NCI-H187 (cell line): ENCODE data around the gene ANKRD27.
"Not testable (repeated sequence)": the region's sequence is repeated elsewhere in the genome, so short reads cannot be mapped to it uniquely, and the experiment has no call there.

Experiments
- DNase-seq, 2 experiments: peaks; one replicate each; lab custom pipeline; 2025; lab: John Stamatoyannopoulos, UW

ANKRD27 gene

DNA sequence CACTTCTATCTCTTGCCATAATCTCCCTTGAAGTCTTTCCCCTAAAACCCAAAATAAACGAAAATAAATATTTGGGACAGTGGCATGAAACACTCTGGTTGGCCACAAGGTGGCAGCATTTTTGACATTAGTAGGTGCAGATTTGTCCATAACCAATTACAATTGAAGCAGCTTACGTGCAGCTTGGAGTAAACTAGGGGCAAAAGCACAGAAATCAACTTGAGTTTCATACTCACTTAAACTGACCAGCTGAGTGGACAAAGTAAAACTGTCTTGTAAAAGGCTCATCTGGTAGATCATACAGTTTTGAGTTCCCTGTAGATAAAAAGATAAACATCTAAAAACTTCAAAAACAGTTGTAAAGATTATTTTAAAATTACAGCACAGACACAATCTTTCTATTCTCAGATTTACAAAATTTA lies 75.2 kb downstream of the ANKRD27 start:
- peak in 1 of 2 experiments; percentile 45 for DNase-seq

DNA sequence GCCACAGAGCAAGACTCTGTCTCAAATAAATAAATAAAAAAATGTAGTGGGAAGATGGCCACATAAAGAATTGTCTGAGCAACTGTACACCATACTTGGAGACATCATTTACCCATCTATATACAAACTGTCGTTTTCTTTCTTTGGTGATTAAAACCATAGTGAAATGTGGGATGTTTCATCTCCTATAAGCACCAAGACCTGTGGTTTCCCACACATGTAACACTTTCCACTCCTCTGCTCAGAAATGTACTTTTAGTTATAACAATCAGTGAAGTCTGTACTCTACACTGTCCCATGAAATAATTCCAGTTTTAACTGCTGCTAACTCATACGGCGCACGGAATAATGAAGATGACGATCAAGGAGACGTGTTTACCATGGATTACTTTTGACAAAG lies 75.7 kb downstream of the ANKRD27 start:
- DNase-seq, result no peak

DNA sequence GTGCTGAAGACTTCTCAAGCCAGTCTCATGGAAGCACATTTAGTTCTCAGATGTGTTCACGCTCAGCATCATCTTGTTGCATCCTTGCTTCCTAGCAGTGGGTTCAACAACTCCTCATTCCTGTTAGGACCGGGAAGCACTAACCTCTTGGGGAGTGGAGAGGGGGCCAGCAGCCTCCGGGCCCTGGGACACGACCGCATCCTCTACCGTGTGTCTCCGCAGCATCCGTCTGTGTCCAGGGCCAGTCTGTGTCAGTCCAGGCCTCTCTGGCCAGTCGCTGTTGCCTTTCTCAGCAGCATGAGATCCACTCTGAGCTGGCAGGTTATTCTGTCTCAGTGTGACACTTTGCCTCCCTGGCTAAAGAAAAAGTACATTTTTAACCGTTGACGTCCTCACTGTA lies 77.0 kb downstream of the ANKRD27 start:
- no peak for DNase-seq

DNA sequence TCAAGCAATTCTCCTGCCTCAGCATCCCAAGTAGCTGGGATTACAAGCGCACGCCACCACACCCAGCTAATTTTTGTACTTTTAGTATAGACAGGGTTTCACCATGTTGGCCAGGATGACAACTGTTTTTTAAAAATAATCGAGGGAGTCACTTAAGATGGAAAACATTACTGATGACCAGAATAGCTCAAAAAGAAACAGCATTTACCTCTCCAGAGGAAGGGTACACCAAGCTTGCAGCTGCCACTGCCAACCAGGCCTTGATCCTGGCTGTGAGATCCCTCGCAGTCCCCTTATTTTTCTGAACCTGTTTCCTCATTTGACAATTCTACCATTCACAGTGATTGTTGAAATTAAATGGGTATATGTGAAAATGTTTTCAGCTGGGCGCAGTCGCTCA lies 79.5 kb downstream of the ANKRD27 start:
- no peak for DNase-seq

DNA sequence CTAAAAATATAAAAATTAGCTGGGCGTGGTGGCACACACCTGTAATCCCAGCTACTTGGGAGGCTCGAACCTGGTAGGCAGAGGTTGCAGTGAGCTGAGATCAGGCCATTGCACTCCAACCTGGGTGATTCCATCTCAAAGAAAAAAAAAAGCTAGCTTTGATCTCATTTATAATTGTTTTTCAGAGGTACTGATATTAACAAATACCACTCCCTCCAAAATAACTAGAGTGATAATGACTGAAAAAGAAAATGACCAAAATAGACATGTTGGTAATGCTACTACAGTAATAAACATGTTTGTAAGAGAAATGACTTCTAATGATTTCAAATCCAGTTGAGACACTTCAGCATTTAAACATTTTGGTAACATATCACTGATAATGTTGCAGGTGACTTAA lies 81.0 kb downstream of the ANKRD27 start:
- DNase-seq, result no peak

DNA sequence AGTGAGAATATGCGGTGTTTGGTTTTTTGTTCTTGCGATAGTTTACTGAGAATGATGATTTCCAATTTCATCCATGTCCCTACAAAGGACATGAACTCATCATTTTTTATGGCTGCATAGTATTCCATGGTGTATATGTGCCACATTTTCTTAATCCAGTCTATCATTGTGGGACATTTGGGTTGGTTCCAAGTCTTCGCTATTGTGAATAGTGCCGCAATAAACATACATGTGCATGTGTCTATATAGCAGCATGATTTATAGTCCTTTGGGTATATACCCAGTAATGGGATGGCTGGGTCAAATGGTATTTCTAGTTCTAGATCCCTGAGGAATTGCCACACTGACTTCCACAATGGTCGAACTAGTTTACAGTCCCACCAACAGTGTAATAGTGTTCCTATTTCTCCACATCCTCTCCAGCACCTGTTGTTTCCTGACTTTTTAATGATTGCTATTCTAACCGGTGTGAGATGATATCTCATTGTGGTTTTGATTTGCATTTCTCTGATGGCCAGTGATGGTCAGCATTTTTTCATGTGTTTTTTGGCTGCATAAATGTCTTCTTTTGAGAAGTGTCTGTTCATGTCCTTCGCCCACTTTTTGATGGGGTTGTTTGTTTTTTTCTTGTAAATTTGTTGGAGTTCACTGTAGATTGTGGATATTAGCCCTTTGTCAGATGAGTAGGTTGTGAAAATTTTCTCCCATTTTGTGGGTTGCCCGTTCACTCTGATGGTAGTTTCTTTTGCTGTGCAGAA lies 87.1 kb downstream of the ANKRD27 start:
- not testable (repeated sequence) for DNase-seq

- DNase-seq, result peak; percentile 12 to 15
These were observed 93.2 kb downstream of the ANKRD27 start for GRCh38 chr19:32581705-32582179.

DNA sequence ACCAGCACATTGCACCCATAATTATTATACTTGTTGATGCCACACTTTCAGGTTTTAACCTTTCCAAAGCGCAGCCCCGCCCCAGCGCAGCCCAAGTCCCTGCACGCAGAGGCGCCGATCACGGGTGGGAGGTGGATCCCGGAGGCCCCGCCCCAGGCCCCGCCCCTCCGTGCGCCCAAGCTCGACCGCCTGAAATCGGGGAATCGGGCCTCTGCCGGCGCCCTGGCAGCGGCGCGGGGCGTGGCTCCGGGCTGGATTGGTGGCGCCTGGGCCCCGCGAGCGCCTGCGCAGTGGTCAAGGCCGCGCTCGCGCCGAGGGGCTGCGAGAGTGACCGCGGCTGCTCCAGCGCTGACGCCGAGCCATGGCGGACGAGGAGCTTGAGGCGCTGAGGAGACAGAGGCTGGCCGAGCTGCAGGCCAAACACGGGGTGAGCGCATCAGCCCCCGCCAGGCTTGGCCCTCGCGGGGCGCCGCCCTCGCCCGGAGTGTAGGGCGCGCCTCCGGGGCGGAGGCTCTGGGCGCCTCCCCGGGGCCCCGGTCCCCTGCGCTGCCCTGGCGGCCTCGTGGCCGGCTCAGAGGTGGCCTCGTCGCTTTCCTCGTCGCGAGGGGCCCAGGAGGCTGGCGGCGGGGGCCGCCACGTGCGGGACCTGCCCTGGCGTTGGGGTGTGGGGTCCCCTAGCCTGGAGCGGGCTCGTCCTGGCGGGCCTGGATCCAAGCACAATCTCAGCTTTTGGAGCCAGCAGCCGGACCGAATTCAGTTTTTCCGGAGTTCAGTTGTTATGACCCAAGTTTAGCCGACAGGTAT lies 93.9 kb downstream of the ANKRD27 start, which contains the start of gene PDCD5:
TSS of gene PDCD5 (plus strand) at position 290 of the 804 bp plus-strand sequence. CDS start at position 362, 72 bp downstream.
- DNase-seq, result peak; percentile 94 to 98

DNA sequence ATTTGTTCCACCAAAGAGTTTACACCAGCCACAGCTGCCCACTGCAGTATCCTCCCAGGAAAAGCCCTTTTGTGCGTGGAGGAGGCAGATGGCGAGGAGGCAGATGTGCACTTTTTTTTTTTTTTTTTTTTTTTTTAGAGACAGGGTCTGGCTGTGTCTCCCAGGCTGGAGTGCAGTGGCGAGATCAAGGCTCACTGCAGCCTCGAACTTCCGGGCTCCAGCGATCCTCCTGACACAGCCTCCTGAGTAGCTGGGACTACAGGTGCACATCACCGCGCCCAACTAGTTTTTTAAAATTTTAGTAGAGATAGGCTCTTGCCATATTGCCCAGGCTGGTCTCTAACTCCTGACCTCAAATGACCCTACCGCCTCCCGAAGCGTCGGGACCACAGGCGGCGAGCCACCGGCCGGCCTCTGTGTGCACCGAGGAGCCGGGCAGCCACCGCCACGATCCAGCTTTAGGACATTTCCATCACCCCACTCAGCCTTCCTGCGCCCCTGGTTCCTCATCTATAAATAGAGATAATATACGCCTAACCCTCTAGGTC lies 94.6 kb downstream of the ANKRD27 start:
- DNase-seq, result no peak

DNA sequence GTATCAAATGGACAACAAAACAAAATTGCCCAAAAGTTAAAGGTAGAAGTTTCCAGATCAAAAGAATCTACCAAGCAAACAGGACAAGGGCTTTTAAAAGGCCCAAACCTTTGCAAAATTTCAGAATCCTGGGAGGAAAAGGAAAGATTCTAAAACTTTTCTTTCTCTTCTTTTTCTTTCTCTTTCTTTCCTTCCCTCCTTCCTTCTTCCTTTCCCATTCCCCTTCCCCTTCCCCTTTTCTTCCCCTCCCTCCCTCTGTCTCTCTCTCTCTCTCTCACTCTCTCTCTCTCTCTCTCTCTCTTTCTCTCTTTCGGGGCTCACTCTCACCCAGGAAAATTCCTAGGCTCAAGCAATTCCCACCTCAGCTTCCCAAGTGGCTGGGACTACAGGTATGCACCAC lies 98.2 kb downstream of the ANKRD27 start:
- no peak for DNase-seq

DNA sequence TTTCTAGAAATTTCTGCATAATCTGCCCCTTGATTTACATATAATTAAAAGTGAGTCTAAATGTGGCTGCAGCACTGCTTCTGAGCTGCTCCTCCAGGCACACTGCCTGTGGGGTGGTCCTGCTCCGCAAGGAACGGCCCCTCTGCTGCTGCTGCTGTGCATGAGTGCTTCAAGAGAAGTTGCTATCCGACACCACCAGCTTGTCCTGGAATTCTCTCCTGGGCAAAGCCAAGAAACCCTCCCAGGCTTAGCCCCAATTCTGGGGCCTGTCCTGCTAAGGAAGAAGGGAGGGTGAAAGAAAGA lies 101.5 kb downstream of the ANKRD27 start:
- DNase-seq, result no peak

- not testable (repeated sequence) for DNase-seq
These were observed 102.1 kb downstream of the ANKRD27 start for GRCh38 chr19:32572700-32573491.

- not testable (repeated sequence) for DNase-seq
These were observed 103.4 kb downstream of the ANKRD27 start for GRCh38 chr19:32571471-32572075.

DNA sequence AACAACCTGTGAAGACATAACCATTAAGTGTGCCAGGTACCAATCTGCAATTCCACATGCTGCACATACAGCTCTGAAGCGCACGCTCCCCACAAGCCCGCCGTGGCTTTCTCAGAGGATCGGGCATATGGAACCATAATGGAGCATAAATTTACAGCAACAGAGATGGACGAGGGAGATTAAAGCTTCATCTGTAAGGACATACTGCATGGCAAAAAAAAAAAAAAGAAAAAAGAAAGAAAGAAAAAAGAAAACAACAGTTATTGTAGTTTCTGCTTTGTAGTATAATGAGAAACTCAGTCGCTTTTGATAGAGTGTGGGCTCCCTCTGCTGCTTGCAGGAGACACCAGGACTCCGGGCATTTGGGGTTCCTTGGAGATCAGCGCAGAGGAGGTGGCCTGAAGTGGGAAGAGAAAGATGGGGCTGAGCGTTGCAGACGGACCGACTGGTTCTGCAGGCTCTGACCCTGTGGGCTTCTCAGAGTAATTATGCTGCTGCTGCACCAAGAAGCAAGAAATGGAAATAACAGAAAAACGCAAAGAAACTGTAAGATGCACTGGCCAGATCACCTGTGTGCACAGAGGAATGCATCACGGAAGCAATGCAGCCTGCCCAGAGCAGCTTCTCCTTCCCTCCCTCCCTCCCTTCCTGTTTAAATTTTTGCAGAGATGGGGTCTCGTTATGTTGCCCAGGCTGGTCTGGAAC lies 104.7 kb downstream of the ANKRD27 start:
- DNase-seq, result peak; percentile 34 to 49

GRCh38 chr19:32567486-32567885 lies 107.5 kb downstream of the ANKRD27 start:
- DNase-seq, result no peak

DNA sequence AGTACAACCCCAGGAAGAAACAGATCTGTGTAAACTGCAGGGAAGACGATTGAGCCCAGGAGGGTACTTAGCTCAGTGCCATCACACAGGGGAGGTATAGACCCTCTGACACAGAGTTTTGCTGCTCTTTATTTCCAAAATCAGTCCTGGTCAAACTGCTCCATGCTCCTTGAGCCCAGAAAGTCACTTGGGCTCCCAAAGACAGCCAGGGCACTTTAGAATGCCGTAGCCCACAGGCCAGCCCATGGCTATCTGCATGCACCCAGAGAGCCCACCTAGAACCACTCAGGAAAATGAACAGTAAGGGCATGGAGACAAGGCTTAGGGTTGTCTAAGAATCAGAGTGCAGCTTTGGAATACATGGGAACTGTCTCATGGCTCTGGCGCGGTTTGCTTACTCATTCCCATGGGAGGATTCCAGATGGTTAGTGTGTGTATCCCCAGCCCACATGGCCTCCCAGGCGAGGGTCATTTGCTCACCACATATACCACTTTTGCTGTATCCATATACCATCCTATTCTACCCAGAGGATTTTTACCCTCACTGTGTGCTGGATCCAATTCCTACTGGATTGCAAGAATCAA lies 108.6 kb downstream of the ANKRD27 start:
- DNase-seq, result peak in 1 of 2 experiments; percentile 4

- DNase-seq, result no peak
These were observed 111.2 kb downstream of the ANKRD27 start for GRCh38 chr19:32563761-32564160.

- no peak for DNase-seq
These were observed 116.3 kb downstream of the ANKRD27 start for GRCh38 chr19:32558607-32559228.

DNA sequence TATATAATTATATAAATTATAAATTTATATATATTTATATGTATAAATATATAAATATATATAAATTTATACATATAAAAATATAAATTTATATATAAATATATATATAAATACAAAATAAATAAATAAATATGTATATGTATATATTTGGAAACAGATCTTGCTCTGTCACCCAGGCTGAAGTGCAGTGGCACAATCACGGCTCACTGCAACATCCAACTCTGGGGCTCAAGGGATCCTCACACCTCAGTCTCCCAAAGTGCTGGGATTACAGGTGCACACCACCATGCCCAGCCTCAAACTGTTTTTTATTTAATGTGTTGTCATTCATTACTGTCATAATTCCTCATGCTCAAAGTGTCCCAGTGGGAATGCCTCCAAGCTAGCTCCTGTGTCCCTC lies 119.2 kb downstream of the ANKRD27 start:
- no peak for DNase-seq

GRCh38 chr19:32550666-32551065 lies 124.3 kb downstream of the ANKRD27 start:
- no peak for DNase-seq
